ENCODE results near the gene MGMT.

Gene MGMT

GRCh38 chr10:129541200-129541599 is 74.2 kb downstream of the MGMT start:
- in situ Hi-C loops (cut with MboI; ENCODE audit: low sequenced_read_pairs): no loop called here

- in situ Hi-C loops (cut with MboI; ENCODE audit: low sequenced_read_pairs): no loop called here
Observed at GRCh38 chr10:129541748-129542487, 74.9 kb downstream of the MGMT start.

GRCh38 chr10:129542589-129542988 is 75.5 kb downstream of the MGMT start:
- in situ Hi-C loops (cut with MboI; ENCODE audit: low sequenced_read_pairs): no loop called here

- in situ Hi-C loops (cut with MboI; ENCODE audit: low sequenced_read_pairs): no loop called here
Observed at GRCh38 chr10:129544205-129545202, 77.5 kb downstream of the MGMT start.

- in situ Hi-C loops (cut with MboI; ENCODE audit: low sequenced_read_pairs): no loop called here
Observed at GRCh38 chr10:129545261-129545660, 78.2 kb downstream of the MGMT start.

GRCh38 chr10:129546106-129546505 is 79.1 kb downstream of the MGMT start:
- in situ Hi-C loops (cut with MboI; ENCODE audit: low sequenced_read_pairs): no loop called here

GRCh38 chr10:129547608-129548007 is 80.6 kb downstream of the MGMT start:
- in situ Hi-C loops (cut with MboI; ENCODE audit: low sequenced_read_pairs): no loop called here

GRCh38 chr10:129548600-129548999 is 81.6 kb downstream of the MGMT start:
- in situ Hi-C loops (cut with MboI; ENCODE audit: low sequenced_read_pairs): no loop called here

GRCh38 chr10:129550076-129550475 is 83.0 kb downstream of the MGMT start:
- in situ Hi-C loops (cut with MboI; ENCODE audit: low sequenced_read_pairs): no loop called here

- in situ Hi-C loops (cut with MboI; ENCODE audit: low sequenced_read_pairs): no loop called here
Observed at GRCh38 chr10:129550658-129551057, 83.6 kb downstream of the MGMT start.

- in situ Hi-C loops (cut with MboI; ENCODE audit: low sequenced_read_pairs): no loop called here
Observed at GRCh38 chr10:129552119-129552518, 85.1 kb downstream of the MGMT start.

GRCh38 chr10:129553928-129554327 is 86.9 kb downstream of the MGMT start:
- in situ Hi-C loops (cut with MboI; ENCODE audit: low sequenced_read_pairs): no loop called here

GRCh38 chr10:129556316-129556715 is 89.3 kb downstream of the MGMT start:
- in situ Hi-C loops (cut with MboI; ENCODE audit: low sequenced_read_pairs): no loop called here

- in situ Hi-C loops (cut with MboI; ENCODE audit: low sequenced_read_pairs): no loop called here
Observed at GRCh38 chr10:129560361-129560760, 93.3 kb downstream of the MGMT start.

GRCh38 chr10:129562487-129562886 is 95.4 kb downstream of the MGMT start:
- in situ Hi-C loops (cut with MboI; ENCODE audit: low sequenced_read_pairs): no loop called here

GRCh38 chr10:129564923-129565322 is 97.9 kb downstream of the MGMT start:
- in situ Hi-C loops (cut with MboI; ENCODE audit: low sequenced_read_pairs): no loop called here

GRCh38 chr10:129568583-129569344 is 101.7 kb downstream of the MGMT start:
- in situ Hi-C loops (cut with MboI; ENCODE audit: low sequenced_read_pairs): no loop called here

- in situ Hi-C loops (cut with MboI; ENCODE audit: low sequenced_read_pairs): no loop called here
Observed at GRCh38 chr10:129570185-129570584, 103.1 kb downstream of the MGMT start.

GRCh38 chr10:129579228-129579627 is 112.2 kb downstream of the MGMT start:
- in situ Hi-C loops (cut with MboI; ENCODE audit: low sequenced_read_pairs): no loop called here

GRCh38 chr10:129580010-129580409 is 113.0 kb downstream of the MGMT start:
- in situ Hi-C loops (cut with MboI; ENCODE audit: low sequenced_read_pairs): no loop called here

GRCh38 chr10:129580901-129581300 is 113.9 kb downstream of the MGMT start:
- in situ Hi-C loops (cut with MboI; ENCODE audit: low sequenced_read_pairs): no loop called here
